GM21447 (cell line): ENCODE measurements around the gene NSUN7.
"Not testable (repeated sequence)": the region's sequence is repeated elsewhere in the genome, so short reads cannot be mapped to it uniquely, and the experiment has no call there.

ENCODE experiments used
- ATAC-seq: cut with Tn5 transposase; IDR thresholded peaks from one replicate; pipeline ENCODE4 v1.9.1; 2021; ENCODE audit not compliant: unreplicated experiment

The NSUN7 gene

GRCh38 chr4:40817157-40817556 is 67.4 kb downstream of the NSUN7 start:
- not testable (repeated sequence) for ATAC-seq

DNA sequence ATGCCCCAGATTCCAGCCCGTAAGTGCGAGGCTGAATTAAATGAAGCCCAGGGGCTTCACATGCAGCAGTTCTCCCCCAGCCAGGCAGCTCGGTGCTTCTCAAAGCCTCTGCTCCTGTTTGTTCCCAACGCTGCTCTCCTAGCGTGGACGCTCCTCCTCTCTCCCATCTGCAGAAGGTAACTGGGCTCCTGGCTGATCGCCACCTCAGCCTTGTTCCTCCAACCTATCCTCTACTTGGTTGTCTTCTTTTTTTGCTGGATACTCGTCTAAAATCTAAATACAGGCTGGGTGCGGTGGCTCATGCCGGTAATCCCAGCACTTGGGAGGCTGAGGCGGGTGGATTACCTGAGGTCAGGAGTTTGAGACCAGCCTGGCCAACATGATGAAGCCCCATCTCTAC is 70.3 kb downstream of the NSUN7 start:
- no peak for ATAC-seq

GRCh38 chr4:40822420-40823166 is 72.8 kb downstream of the NSUN7 start:
- ATAC-seq = no peak

GRCh38 chr4:40825014-40825838 is 75.5 kb downstream of the NSUN7 start:
- no peak for ATAC-seq

- no peak for ATAC-seq
These were observed 77.1 kb downstream of the NSUN7 start for GRCh38 chr4:40826821-40827220.

- no peak for ATAC-seq
These were observed 78.0 kb downstream of the NSUN7 start for GRCh38 chr4:40827758-40828157.

DNA sequence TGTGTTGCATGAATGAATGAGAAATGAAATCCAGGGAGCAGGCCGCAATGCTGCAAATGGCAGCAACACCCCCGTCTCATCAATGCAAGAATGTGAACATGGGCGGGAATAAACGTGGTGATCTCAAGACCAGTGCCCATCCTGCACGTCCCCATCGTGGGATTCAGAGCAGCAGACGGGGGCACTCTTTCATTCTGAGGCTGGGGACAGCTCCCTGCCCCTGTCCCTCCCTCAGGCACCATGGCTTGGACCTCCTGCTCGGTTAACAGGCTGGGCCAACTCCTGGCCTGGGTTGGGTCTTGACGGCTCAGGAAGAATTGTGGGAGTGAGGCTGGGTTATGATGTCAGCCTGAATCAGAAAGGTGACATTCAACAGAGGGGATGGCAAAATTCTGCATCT is 78.9 kb downstream of the NSUN7 start:
- no peak for ATAC-seq

DNA sequence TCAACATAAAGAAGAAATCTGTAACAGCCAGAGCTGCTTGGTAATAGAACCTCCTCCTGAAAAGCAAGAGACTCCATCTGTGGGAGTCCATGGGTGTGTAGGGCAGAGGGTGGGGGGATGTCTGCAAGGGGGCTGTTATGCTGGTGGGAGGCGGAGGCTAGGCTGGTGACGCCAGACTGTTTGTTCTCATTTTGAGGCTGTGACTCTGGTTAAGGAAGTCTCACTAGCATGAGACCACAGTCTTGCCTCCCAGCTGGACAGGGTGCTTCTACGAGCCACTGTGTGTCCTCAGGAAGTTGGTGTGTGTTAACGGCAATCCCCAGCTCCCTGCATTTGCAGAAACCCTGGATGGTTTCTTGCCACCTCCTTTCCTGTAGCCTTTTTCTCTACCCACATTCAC is 79.8 kb downstream of the NSUN7 start:
- no peak for ATAC-seq

- ATAC-seq = no peak
These were observed 81.6 kb downstream of the NSUN7 start for GRCh38 chr4:40831146-40831907.

DNA sequence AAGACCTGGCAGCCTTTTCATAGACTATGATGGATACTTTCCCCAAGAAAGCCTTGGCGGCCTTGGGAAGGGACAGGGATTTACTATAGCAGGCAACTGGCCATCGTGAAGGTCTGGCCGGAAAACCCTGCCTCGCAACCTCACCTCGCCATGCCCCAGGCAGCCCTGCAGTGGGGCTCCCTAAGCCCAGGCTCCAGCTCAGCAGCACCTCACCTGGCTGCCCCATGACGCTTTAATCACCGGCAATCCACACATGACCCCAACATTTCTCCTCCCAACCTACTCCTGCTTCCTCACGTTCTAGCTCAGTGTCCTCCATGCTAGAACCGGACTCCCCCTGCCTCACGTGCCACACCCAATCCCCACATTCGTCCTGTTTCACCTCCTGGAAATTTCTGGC is 82.4 kb downstream of the NSUN7 start:
- ATAC-seq = no peak

GRCh38 chr4:40833212-40833611 is 83.5 kb downstream of the NSUN7 start:
- ATAC-seq = no peak

DNA sequence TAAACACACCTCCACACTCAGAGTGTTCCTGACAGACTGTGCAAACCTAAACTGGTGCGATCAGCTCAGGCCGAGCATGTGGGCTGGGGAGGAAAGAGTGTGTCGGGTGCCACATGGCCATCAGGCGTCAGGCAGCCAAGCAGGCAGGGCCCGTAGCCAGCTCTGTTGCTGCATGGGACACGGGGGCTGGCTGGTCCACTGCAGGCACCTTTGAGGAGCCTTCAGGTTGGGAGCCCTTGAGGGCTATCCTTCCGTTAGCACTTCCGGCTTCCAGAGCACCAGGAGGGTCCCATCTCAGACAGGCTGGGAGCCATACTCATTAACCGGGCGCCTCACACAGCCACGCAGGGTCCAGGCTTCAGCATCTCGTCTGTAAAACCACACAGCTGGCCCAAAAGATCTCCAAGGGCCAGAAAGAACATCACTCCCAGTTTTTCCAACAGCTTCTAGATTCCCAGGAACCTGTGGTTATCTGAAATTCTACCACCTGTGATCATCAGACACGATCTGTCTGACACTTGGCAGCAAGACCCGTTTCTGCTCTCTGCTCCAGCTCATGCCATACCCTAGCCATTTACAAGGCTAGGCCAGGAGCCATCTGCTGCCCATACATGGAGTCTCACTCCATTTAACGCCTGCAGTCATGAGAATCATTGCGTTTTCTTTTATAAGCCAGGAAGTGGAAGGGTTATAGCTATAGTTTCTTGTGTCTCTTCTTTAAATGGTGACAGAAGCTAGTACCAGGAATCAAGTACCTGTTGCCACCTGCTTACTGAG is 87.5 kb downstream of the NSUN7 start:
- no peak for ATAC-seq

GRCh38 chr4:40838742-40839141 is 89.0 kb downstream of the NSUN7 start:
- no peak for ATAC-seq

GRCh38 chr4:40840255-40840984 is 90.7 kb downstream of the NSUN7 start:
- peak; percentile 42 for ATAC-seq

GRCh38 chr4:40840985-40841571 is 91.3 kb downstream of the NSUN7 start:
- ATAC-seq = peak; percentile 69

DNA sequence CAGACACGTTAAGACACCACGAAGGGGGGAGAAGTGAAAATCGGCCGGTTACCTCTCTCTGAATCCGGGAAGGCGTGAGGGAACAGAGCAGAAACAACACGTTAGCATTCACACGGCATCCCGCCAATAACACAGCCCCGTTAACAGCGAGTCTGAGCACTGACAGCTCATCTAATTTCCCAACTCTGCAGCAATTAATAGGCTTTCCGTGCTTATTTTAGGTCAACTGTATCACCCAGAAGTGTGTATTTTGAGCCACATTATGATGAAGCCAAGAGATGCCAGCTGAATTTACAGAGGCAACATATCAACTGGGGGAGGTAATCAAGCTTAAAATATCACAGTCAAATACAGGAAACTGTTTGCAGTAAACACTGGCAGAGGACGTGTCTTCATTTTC is 92.6 kb downstream of the NSUN7 start:
- no peak for ATAC-seq

DNA sequence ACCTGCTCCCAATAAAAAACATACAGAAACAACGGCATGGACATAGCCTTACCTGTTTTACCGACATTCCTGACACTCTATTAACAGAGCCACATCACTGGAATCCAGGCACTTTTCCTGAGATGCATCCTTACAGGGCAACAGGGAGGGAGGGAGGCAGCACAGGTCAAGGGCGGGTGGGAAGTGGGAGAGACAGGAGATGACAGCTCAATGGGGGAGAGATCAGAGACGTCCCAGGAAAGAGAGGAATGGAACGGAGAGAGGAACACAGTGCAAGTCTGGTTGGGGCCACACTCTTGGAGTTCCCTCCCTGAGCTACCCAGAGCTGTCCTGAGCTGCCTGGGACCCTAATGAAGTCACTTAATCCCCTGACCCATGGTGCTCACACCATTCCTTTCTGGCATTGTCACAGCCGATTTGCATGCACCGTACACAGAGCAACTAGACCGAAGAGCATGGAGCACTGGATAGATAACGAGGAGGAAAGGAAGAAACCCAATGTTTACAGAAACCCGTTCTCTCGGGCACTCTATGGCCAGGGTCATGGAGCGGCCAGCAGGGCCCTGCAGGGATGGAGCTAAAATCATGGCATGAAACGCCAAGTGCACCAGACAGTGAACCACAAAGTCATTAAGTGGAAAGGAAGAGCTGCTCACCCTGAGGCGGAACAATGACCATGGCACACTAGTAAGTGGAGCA is 93.1 kb downstream of the NSUN7 start:
- no peak for ATAC-seq

- peak; percentile 46 for ATAC-seq
These were observed 93.9 kb downstream of the NSUN7 start for GRCh38 chr4:40843696-40844095.

DNA sequence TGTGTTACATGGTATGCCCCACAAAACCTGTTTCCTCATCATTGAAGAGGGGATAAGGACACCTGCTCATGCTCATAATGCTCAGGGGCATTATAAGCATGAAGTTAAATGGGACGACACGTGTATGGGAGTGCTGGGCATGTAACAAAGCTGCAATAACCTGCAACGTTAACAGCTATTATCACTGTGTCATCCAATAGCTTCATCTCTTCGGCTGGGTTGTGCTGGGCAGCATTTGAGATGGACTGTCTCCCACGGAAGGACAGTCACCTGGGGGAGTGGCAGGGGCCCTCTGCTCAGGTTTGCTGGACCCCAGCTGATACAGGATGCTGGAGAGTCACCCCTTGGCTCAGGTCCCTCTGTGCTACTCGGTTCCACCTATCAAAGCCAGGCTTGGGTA is 94.5 kb downstream of the NSUN7 start:
- no peak for ATAC-seq
